HL-60/S4 (cell line): Measurements from ENCODE around the gene NAA60.
"Not testable (repeated sequence)": the region's sequence is repeated elsewhere in the genome, so short reads cannot be mapped to it uniquely, and the experiment has no call there.

Experiments
- in situ Hi-C: fragments of 300-500 bp; cut with MboI; formaldehyde crosslinking; loops from 2 replicates; pipeline ENCODE4 v1.14.3; 2022; ENCODE audit warnings: low sequenced_read_pairs

NAA60 gene

DNA sequence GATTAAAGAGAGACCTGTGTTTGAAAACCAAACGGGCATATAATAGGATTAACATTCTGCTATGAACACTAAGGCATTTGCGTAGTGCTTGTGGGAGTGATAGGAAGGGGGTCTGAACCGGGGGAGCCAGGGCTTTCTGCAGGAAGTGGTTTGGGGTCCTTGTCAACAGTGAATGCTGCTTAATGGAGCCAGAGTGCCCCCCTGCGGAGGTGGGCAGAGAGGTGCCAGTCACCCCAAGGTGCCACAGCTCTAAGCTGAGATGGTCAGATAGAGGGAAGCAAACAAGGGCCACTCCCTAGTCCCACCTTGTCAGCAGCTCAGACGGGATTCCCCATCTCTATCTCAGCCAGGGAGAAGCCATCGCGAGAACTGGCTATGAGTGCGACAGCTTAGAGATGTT is 17.7 kb downstream of the NAA60 start:
- in situ Hi-C loops: no loop called here

DNA sequence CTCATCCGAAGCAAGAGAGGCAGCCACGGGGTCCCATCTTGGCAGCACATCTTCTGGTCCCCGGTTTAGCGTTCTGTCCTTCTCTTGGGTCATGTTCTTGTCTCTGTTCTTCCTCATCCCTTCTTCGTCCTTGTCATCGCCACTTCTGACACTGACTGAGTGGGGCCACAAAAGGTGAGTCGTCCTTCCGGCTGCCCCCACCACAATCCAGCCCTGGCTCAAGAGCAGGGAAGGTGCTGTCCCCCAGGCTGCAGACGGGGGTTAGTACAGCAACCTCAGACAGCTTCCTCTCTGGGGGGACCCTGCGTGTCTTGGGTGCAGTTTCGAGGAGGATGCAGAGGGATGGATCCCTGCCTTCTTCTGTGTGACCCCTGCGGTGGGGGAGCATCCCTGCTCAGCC is 21.8 kb downstream of the NAA60 start:
- in situ Hi-C loops: no loop called here

DNA sequence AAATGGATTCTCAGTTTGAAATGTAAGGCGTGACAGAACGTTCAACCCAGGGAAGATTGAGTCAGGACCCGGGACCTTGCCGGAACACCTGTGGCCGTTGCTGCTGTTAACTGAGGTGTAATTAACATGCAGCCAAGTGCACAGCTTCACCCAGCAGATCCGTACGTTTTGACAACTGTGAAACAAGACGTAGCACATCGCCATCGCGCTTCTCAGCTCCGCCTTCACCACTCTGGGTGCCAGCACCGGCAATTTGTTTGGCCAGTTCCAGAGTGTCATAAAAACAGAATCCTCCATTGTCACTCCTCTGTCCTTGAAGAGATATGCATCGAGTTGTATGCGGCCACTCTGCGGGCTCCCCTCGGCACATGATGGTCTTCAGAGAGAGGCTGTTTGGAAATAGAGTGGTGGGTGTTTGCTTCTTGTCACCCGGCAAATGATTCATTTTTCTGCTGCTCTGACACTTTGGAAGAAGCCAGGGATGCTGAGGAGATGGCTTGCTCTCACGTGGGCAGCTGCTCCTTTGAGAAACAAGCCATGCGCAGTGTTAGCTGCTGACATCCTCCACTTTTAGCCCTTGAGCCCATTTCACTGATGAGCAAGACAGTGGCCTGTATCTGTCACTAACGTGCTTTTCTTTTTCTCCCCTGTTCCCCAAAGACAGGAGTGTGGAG is 22.6 kb downstream of the NAA60 start:
- in situ Hi-C loops: no loop called here

DNA sequence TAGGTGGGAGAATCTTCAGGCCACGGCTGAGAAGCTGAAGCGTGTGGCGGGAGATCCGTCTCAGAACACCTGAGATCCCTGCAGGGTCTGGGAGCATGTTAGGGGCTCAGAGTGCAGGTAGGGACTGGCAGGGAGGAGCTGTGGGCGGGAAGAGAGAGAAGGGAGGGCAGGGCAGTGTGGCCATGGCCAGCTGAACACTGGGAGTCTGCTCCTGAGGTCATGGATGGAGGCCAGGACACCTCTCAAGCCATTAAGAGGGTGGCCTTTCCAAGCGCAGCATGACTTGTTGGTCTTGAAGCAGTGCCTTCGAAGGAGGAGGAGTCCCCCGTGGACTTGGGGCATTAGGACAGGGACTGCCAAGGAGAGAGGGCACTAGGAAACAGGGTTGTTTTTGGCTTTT is 23.7 kb downstream of the NAA60 start:
- in situ Hi-C loops: no loop called here

DNA sequence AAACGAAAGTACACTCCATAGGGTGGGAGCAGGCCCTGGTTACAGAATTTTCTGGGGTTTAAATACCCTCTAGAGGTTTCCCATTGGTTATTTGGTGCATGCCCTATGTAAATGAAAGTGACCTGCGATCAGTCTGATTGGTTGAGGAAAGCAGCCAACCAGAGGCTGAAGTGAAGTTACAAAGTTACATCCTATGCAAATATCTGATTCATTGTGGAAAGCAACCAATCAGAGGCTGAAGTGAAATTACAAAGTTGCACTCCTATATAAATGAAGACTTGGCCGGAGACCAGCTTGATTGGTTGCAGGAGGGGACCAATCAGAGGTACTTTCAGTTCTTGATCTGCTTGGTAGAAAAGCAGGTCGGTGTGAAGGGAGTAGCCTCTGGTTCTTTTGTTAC is 24.4 kb downstream of the NAA60 start:
- in situ Hi-C loops: no loop called here

DNA sequence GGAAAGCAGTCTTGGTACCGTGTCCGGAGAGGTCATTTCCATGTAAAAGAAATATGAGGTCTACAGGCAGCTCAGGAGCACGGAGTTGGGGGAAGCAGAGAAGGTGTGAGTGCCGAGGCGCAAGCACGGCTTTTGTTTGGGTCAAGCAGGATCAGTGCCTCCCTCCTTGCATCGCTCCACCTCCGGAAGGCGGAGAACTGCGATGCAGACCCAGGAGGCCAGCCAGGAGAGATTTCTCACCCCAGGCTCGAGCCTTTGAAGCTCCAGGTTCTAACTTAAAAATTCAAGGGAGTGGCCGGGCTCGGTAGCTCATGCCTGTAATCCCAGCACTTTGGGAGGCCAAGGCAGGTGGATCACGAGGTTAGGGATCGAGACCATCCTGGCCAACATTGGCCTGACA is 25.0 kb downstream of the NAA60 start:
- in situ Hi-C loops: no loop called here

DNA sequence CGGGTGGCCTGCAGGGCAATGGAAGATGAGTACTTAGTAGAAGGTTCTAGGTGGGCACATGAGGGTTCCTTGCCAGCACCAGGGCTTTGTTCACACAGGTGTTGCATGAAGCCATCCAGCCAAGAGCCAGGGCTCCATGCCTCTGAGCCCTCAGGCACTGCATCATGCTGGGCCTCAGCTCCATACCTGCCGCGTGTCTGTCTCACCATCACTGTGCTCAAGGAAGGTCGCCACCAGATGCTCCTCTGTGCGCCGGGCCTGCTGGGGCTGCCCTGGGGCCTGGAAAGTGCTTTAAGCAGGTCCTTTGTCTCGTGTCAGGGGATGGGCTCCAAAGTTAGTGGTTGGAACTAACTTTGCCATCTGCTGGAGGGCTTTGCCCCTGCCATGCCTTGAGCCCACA is 26.3 kb downstream of the NAA60 start:
- in situ Hi-C loops: no loop called here

DNA sequence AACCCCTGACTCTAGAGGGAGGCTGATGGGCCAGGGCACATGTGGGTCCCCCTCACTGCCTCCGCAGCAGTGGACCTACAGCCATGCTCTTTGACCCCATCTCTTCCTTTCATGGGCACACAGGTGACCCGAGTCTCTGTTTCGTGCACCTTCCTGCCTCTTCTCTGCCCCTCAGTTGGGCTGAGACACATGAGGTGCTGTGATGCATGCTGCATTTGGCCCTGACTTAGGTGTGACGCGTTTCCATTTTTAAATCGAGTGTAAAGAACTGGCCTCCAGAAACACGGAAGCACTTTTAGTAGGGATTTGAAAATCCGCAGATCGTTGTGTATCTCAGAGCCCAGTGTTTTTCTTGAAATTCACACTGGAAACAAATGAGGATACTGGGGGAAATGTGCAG is 27.2 kb downstream of the NAA60 start:
- in situ Hi-C loops: no loop called here

DNA sequence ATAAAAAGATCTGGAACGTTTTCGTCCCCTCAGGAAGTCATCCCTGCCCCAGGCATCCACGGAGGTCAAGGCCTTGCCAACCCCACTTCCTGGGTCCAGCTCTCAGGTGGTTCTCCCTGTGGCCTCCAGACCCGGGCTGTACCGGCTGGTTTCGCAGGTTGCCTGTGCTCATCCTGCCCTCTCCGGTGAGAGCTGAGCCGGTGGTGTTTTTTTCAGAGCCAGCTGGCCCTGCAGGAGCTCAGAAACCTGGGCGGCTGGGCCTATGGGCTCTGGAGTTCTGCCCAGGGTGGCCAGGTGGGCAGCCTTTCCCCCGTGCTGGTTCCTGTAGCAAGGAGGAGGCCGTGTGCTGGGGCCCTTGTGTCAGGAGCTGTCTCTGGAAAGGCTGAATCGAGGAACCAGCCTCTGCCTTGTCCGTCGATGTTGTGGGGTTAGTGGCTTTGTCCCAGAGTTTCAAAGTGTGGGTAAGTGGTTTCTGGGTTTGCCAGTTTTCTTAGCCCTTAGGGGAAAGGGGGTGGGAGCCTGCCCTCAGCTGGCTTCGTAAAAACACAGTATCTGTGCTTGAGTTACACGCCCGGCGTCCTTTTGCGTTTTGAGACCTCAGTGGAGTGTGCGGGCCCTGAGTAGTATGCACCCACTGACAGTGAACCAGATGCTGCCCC is 28.2 kb downstream of the NAA60 start:
- in situ Hi-C loops: no loop called here

DNA sequence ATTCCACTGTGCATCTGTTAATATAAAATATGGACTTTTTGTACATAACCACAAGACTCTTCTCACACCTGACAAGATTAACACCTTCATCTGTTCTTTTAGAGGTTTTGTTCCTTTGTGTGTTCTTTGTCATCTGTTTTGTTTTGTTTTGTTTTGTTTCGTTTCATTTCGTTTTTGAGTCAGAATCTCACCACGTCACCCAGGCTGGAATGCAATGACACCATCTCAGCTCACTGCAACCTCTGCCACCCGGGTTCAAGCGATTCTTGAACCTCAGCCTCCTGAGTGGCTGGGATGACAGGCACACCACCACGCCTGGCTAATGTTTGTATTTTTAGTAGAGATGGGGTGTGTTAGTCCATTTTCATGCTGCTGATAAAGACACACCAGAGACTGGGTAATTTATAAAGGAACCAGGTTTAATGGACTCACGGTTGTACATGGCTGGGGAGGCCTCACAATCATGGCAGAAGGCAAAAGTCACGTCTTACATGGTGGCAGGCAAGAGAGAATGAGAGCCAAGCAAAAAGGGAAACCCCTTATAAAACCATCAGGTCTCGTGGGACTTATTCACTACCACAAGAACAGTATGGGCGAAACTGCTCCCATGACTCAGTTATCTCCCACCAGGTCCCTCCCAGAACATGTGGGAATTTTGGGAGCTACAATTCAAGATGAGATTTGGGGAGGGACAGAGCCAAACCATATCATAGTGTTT is 29.6 kb downstream of the NAA60 start:
- in situ Hi-C loops: no loop called here

DNA sequence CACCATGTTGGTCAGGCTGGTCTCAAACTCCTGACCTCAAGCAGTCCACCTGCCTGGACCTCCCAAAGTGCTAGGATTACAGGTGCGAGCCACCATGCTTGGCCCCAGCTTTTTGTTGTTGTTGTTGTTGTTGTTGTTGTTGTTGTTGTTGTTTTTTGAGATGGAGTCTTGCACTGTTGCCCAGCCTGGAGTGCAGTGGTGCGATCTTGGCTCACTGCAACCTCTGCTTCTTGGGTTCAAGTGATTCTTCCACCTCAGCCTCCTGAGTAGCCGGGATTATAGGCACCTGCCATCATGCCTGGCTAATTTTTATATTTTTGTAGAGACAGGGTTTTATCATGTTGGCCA is 30.1 kb downstream of the NAA60 start:
- in situ Hi-C loops: not testable (repeated sequence)

DNA sequence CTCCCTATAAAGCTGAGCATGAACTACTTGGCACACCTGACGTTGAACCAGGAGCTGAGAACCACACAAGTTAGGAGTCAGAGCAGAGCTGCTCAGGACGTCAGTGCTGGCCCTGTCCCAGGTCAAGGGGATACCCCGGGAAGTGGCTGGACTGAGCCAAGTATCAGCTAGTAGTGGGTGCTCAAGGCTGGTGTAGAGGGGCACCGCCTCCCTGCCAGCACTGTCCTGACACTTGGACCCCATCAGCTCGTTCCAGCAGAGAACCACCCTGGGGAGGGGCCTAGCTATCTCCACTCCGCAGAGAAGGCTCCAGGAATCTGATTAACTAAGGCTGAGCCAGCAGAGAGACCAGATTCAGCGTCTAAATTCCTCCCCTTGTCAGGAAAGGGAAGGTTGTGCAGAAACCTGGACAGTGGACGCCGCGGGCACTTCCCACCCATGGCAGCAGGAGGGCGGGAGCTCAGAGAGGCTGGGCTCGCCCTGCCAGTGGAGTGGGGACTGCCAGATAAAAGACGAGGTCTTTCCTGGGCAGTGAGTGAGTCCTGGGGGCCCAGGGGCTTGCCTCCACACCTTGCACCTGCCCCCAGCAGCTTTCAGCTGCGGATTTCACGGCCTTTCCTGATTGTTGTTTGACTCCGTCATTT is 30.8 kb downstream of the NAA60 start:
- in situ Hi-C loops: no loop called here

DNA sequence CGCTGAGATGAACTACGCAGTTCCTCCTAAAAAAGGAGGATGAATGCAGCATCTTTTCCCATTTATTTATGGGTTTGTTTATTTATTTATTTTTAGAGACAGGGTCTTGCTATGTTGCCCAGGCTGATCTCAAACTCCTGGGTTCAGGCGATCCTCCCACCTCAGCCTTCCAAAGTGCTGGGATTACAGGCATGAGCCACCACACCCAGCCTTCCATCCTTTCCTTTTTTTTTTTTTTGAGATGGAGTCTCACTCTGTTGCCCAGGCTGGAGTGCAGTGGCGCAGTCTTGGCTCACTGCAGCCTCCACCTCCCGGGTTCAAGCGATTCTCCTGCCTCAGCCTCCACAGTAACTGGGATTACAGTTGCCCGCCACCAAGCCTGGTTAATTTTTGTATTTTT is 31.4 kb downstream of the NAA60 start:
- in situ Hi-C loops: not testable (repeated sequence)

DNA sequence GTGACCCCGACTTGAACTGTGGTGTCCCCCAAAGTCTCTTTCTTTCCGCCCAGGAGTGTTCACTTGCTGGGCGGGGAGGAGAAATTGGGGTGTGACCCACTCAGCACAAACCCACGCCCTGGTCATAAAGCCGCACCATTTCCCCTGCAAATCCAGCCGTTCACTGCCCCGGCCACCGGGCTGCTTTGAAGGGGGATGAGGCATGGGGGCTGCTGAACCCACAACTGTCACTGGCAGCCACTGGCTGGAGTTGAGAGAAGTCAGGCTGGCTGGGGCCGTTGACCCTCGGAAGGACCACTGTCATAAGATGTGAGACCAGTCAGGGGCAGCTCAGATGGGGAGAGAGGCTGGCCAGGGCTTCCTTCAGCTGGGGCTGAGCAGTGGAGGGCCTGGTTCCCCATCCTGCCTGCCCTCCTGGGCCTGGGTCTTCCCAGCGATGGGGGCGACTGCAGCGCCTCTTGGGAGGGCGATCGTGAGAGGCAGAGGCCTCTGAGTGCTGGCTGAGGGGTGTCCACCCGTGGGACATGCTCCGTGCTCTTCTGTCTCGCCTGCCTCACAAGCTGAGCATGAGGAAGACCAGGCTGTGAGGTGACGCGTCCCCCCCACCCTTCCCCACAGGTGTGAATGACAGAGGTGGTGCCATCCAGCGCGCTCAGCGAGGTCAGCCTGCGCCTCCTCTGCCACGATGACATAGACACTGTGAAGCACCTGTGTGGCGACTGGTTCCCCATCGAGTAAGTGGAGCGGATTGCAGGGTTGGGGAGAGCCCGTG is 32.3 kb downstream of the NAA60 start:
- in situ Hi-C loops: no loop called here

DNA sequence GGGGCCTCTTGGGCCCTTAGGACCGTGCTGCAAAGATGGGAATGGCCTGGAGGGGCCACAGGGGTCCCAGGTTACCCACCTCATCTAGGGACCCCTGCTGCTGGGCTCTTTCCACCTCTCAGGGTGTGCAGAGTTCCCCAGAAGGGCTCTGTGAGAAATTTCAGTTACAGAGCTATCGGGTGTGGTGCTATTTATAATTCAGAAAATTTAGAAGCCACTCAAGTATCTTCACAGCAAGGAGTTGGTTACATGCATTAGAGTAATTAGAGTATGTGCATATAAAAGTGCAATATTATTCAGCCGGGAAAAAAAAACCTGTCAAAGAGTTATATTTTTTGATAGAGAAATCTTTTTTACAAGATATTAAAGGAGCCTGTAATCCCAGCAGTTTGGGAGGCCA is 32.9 kb downstream of the NAA60 start:
- in situ Hi-C loops: no loop called here

DNA sequence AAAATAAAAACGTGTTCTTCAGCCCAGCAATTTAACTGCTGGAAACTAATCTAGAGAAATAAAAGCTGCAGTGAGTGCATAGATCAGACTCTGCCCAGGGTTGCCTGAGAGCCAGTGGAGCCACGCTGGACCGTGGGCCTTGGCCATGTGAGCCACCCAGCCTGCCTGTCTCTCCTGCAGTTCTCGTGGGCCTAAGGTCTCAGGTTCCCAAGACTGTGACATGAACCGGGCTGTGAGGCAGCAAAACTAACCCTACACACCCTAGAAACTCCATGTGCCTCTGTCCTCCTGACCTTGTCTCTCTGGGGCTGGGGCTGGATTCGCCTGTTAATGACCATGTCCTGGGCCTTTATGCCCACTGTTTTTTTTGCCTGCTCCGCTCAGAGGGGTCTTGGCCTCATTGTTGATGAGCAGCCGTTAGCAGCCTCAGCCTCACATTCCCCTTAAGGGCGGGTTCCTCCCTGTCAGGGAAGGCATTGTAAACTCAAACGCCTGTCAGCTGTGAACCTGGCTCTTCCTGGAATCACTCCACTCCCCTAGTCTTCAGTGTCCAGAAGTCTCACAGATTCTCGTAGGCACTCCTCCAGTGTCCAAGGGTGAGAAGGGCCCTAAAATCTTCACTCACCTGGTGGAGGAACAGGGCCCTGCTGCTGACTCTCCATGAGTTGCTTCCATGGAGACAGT is 34.9 kb downstream of the NAA60 start:
- in situ Hi-C loops: no loop called here

DNA sequence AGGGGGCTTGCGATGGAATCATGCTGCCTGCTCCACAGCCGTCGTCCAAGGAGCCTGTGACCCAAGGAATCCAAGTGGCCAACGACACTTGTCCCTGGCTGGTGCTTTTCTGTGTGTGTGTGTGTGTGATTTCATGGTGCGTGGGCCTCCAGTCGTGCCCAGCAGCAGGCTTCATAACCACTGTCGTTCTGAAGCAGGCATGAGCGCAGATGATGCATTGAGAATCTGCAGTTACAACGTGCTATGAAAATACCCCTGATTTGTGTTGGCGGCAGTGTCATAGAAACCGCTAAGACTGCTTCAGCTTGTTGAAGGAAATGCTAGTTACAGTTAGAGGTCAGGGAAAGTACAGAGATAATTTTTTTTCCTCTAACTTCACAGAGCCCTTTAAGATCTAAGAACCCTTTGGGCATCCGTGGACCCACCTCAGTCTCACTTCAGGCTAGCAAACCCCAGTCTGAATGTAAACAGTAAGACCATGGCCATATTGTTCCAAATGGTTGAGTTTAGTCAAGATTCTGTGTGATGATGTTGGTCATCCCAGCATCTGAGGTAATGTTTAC is 36.3 kb downstream of the NAA60 start:
- in situ Hi-C loops: no loop called here

DNA sequence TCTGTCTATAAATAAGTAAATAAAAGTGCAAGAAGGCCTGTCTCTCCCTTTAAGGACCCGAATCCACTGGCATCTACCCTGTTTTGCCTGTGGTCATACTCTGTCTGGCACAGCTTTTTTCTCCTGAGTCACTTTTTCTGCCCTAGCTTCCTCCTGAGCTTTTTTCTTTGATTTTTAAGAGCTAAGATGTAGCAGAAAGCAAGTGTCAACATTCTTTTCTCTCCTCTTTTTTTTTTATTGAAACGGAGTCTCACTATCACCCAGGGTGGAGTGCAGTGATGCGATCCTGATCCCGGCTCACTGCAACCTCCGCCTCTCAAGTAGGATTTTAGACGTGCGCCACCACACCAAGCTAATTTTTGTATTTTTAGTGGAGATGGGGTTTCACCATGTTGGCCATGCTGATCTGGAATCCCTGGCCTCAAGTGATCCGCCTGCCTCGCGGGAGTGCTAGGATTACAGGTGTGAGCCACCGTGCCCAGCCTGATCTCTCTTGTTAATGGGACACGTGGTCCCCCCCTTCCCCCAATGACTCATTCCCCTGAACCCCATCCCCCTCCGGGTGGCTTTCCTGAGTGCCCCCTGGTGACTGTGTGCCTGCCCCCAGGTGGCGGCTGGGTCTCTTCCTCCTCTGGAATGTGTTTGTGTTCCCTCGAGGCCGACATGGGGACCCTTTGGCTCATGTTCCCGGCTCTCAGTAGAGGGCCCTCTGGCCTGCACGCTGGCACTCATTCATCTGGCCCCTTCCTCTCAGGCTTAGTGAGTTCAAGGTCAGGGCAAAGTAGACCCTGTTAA is 37.6 kb downstream of the NAA60 start:
- in situ Hi-C loops: no loop called here
